ENCODE measurements around the gene HTR3B. TPM values are rescaled to one million over a fixed set of nuclear protein-coding genes. Genes with fewer than 3 reads are reported as not detected.

HTR3B gene
- total and polyA plus RNA-seq, 2 donors (not counting 1 experiment from before 2014, with no cell fraction given): not detected

DNA sequence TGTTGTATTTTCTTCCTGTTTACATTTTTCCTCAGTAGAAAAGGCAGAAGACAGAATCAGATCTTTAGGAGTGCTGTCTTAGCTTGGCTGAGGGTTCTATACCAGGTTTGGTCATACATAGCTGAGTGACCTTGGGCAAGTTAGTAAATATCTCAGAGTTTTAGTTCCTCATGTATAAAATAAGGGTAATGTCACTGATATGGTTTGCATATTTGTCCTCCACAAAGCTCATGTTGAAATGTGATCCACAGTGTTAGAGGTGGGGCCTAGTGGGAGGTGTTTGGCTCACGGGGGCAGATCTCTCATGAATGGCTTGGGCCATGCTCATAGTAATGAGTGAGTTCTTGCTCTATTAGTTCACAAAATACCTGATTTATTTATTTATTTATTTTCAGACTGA is 62.8 kb downstream of the HTR3B start:
- no peaks in the 10 kb centered on the region for H3K9me3 Mint-ChIP-seq (ENCODE audit: insufficient read depth)
- no peaks in the 10 kb centered on the region for H4K20me1 ChIP-seq (ENCODE audit: control insufficient read depth, insufficient read depth, low read length, poor library complexity, severe bottlenecking)
- H3K4me3 ChIP-seq (ENCODE audit: control extremely low read depth in 1 of 5, extremely low read depth in 1 of 5, insufficient read depth in 1 of 5, low read depth in 2 of 5, low read length in 4 of 5): no peak overlapping the region
- peak; percentile 24 for DNase-seq
- H3K4me1 Mint-ChIP-seq: peaks cover 17% of the 10 kb centered on the region
- WGBS (ENCODE audit: insufficient coverage): no CpG with 5 or more reads among the region's 1 CpG
- no peak overlapping the region for H3K4me3 Mint-ChIP-seq
- no peak overlapping the region for H3K4me2 ChIP-seq (replicated peaks; ENCODE audit: low read depth, low read length, poor library complexity, severe bottlenecking)
- H3K27ac Mint-ChIP-seq: no peak overlapping the region
- H2AFZ ChIP-seq (ENCODE audit: insufficient read depth, low read depth, low read length, poor library complexity, severe bottlenecking): no peak overlapping the region
- H3K36me3 ChIP-seq (replicated peaks in 1 of 2; ENCODE audit: control extremely low read depth in 1 of 2, control insufficient read depth in 1 of 2, extremely low read depth in 1 of 2, insufficient read depth in 2 of 2, low read length in 1 of 2): no peaks in the 10 kb centered on the region
- H3K27ac ChIP-seq (ENCODE audit: low read length in 2 of 2): no peak overlapping the region
- H3K9ac ChIP-seq (ENCODE audit: low read length): no peak overlapping the region
- intact Hi-C loops (cut with micrococcal nuclease): no loop called here
- peak; percentile 63 for ATAC-seq (ENCODE audit: low read depth)
- no peaks in the 10 kb centered on the region for H3K9me3 ChIP-seq (ENCODE audit: control extremely low read depth in 1 of 3, control insufficient read depth in 2 of 3, insufficient read depth in 1 of 3, low read length in 2 of 3)
- no peaks in the 10 kb centered on the region for H3K27me3 Mint-ChIP-seq
- H3K27me3 ChIP-seq (replicated peaks in 1 of 4; ENCODE audit: control extremely low read depth in 1 of 4, control insufficient read depth in 3 of 4, insufficient read depth in 4 of 4, low read length in 3 of 4): no peaks in the 10 kb centered on the region
- ChIA-PET CTCF (interaction anchor here (0.8 to 2.1 kb wide), 3 partner anchors 10 to 293 kb away, joined by 3 to 10 read pairs (median 4); no protein-coding TSS in a partner anchor), POLR2A (no interaction called here)
- TF ChIP-seq EZH2 (IDR thresholded peaks at IDR 0.05; ENCODE audit: borderline replicate concordance, insufficient read depth, low read depth, low read length, poor library complexity, severe bottlenecking): no peak
- TF ChIP-seq, protein P1, sequence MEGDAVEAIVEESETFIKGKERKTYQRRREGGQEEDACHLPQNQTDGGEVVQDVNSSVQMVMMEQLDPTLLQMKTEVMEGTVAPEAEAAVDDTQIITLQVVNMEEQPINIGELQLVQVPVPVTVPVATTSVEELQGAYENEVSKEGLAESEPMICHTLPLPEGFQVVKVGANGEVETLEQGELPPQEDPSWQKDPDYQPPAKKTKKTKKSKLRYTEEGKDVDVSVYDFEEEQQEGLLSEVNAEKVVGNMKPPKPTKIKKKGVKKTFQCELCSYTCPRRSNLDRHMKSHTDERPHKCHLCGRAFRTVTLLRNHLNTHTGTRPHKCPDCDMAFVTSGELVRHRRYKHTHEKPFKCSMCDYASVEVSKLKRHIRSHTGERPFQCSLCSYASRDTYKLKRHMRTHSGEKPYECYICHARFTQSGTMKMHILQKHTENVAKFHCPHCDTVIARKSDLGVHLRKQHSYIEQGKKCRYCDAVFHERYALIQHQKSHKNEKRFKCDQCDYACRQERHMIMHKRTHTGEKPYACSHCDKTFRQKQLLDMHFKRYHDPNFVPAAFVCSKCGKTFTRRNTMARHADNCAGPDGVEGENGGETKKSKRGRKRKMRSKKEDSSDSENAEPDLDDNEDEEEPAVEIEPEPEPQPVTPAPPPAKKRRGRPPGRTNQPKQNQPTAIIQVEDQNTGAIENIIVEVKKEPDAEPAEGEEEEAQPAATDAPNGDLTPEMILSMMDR (IDR thresholded peaks at IDR 0.05): no peak
- H3K4me1 ChIP-seq (ENCODE audit: control insufficient read depth in 2 of 2, insufficient read depth in 2 of 2, low read length in 2 of 2): peaks cover 8 to 27% of the 10 kb centered on the region in 2 donors
- H3K79me2 ChIP-seq (ENCODE audit: control insufficient read depth, insufficient read depth, low read length): no peaks in the 10 kb centered on the region

DNA sequence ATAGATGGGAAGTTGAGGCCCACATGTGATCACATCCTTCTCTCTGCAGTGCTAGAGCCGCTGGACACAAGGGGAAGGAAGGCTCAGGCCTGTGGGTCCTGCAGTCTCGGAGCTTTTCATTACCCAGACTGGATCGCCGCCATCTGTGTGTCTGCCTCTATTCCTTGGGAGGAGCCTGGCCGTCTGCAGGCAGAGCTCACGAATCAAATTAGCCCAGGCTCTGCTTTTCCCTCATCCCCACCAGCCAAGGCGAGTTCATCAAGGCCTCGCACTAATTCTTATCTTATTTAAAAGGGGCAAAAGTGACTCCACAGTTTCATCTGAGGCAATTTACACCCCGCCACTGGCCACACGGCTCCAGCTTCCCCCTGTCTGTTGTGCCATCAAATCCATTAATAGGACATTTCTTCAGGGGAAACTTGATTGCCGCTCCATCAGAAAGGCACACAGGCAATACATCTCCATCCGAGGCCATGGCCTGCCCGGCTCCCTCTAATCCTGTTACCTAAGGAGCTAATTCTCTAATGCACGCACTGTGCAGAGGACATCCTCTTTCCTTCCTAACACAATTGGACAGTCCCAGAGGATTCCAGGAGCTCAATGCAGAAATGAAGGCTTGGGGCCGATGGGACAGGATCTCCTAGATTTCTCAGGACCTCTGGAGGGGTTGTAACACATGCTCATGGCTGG is 67.1 kb downstream of the HTR3B start:
- no peaks in the 10 kb centered on the region for H4K20me1 ChIP-seq (ENCODE audit: control insufficient read depth, insufficient read depth, low read length, poor library complexity, severe bottlenecking)
- no peak overlapping the region for H3K27ac ChIP-seq (ENCODE audit: low read length in 2 of 2)
- intact Hi-C loops (cut with micrococcal nuclease): no loop called here
- peaks cover 31 to 68% of the 10 kb centered on the region in 2 donors for H3K4me1 ChIP-seq (ENCODE audit: control insufficient read depth in 2 of 2, insufficient read depth in 2 of 2, low read length in 2 of 2)
- Mint-ChIP-seq H3K27ac (no peak overlapping the region), H3K27me3 (no peaks in the 10 kb centered on the region), H3K9me3 (ENCODE audit: insufficient read depth) (no peaks in the 10 kb centered on the region), H3K4me3 (no peak overlapping the region), H3K4me1 (peaks cover 52% of the 10 kb centered on the region)
- no peak for ATAC-seq (ENCODE audit: low read depth)
- H3K9ac ChIP-seq (ENCODE audit: low read length): no peak overlapping the region
- TF ChIP-seq, protein P1 (IDR thresholded peaks at IDR 0.05): no peak
- no peak for TF ChIP-seq EZH2 (IDR thresholded peaks at IDR 0.05; ENCODE audit: borderline replicate concordance, insufficient read depth, low read depth, low read length, poor library complexity, severe bottlenecking)
- WGBS (ENCODE audit: insufficient coverage): 98% methylated on average over 12 of the region's 15 CpGs
- CTCF ChIA-PET: interaction anchor here (1.4 to 10.0 kb wide), 2 partner anchors 22 to 63 kb away, joined by 3 to 97 read pairs; no protein-coding TSS in a partner anchor
- no peaks in the 10 kb centered on the region for H3K9me3 ChIP-seq (ENCODE audit: control extremely low read depth in 1 of 3, control insufficient read depth in 2 of 3, insufficient read depth in 1 of 3, low read length in 2 of 3)
- H3K36me3 ChIP-seq (replicated peaks in 1 of 2; ENCODE audit: control extremely low read depth in 1 of 2, control insufficient read depth in 1 of 2, extremely low read depth in 1 of 2, insufficient read depth in 2 of 2, low read length in 1 of 2): no peaks in the 10 kb centered on the region
- H3K4me3 ChIP-seq (ENCODE audit: control extremely low read depth in 1 of 5, extremely low read depth in 1 of 5, insufficient read depth in 1 of 5, low read depth in 2 of 5, low read length in 4 of 5): no peak overlapping the region
- DNase-seq: no peak
- H3K27me3 ChIP-seq (replicated peaks in 1 of 4; ENCODE audit: control extremely low read depth in 1 of 4, control insufficient read depth in 3 of 4, insufficient read depth in 4 of 4, low read length in 3 of 4): no peaks in the 10 kb centered on the region
- POLR2A ChIA-PET: no interaction called here
- H3K4me2 ChIP-seq (replicated peaks; ENCODE audit: low read depth, low read length, poor library complexity, severe bottlenecking): no peak overlapping the region
- no peak overlapping the region for H2AFZ ChIP-seq (ENCODE audit: insufficient read depth, low read depth, low read length, poor library complexity, severe bottlenecking)
- H3K79me2 ChIP-seq (ENCODE audit: control insufficient read depth, insufficient read depth, low read length): no peaks in the 10 kb centered on the region

All from B cell (primary cell).